H9 (cell line): Measurements from ENCODE around the gene WDR48. TPM values are rescaled to one million over a fixed set of nuclear protein-coding genes. Genes with fewer than 3 reads are reported as not detected.

Source experiments
- DNase-seq: peaks from one replicate; pipeline ENCODE4 v3.0.0-alpha.2; 2017
- H2AFZ ChIP-seq: one replicate; pipeline ENCODE4 v1.6.1; 2013; ENCODE audit warnings: mild to moderate bottlenecking, low read length, control low read depth, moderate library complexity
- H2AK5ac ChIP-seq: 2 replicates; pipeline ENCODE4 v1.6.1; 2013; ENCODE audit warnings: low read length, control low read depth, mixed read lengths; ENCODE audit not compliant: insufficient read length
- H2BK120ac ChIP-seq: one replicate; pipeline ENCODE4 v1.6.1; 2013; ENCODE audit warnings: low read depth, mild to moderate bottlenecking, low read length, control low read depth, inconsistent platforms; ENCODE audit not compliant: poor library complexity, severe bottlenecking
- H2BK12ac ChIP-seq: 2 replicates; pipeline ENCODE4 v1.6.1; 2013; ENCODE audit warnings: low read length, control low read depth, mixed read lengths, low read depth; ENCODE audit not compliant: insufficient read length
- H2BK15ac ChIP-seq: 2 replicates; pipeline ENCODE4 v1.6.1; 2013; ENCODE audit warnings: low read depth, low read length, control low read depth
- H2BK20ac ChIP-seq: one replicate; pipeline ENCODE4 v1.6.1; 2013; ENCODE audit warnings: low read depth, mild to moderate bottlenecking, low read length, control low read depth, inconsistent platforms; ENCODE audit not compliant: poor library complexity, severe bottlenecking
- H2BK5ac ChIP-seq: 2 replicates; pipeline ENCODE4 v1.6.1; 2013; ENCODE audit warnings: low read length, control low read depth, mixed read lengths; ENCODE audit not compliant: insufficient read length
- H3K14ac ChIP-seq: 2 replicates; pipeline ENCODE4 v1.6.1; 2013; ENCODE audit warnings: low read length, control low read depth; ENCODE audit not compliant: insufficient read depth
- H3K18ac ChIP-seq: 2 replicates; pipeline ENCODE4 v1.6.1; 2013; ENCODE audit warnings: low read depth, mild to moderate bottlenecking, mixed read lengths, low read length, control low read depth; ENCODE audit not compliant: insufficient read length
- H3K23ac ChIP-seq: 2 replicates; pipeline ENCODE4 v1.6.1; 2013; ENCODE audit warnings: low read length, control low read depth, mixed read lengths, low read depth; ENCODE audit not compliant: insufficient read length
- H3K23me2 ChIP-seq: 2 replicates; pipeline ENCODE4 v1.6.1; 2013; ENCODE audit warnings: low read depth, mild to moderate bottlenecking, mixed read lengths, low read length, control low read depth; ENCODE audit not compliant: insufficient read length, poor library complexity, severe bottlenecking
- H3K27ac ChIP-seq: 2 replicates; pipeline ENCODE4 v1.5.1; 2013; ENCODE audit warnings: low read length, control low read depth, mixed read lengths, low read depth; ENCODE audit not compliant: insufficient read length
- H3K27me3 ChIP-seq: 2 replicates; pipeline ENCODE4 v1.6.1; 2013; ENCODE audit warnings: low read length, control low read depth, inconsistent platforms; ENCODE audit not compliant: insufficient read depth
- H3K4ac ChIP-seq: 2 replicates; pipeline ENCODE4 v1.6.1; 2013; ENCODE audit warnings: low read depth, mild to moderate bottlenecking, control low read depth, inconsistent platforms, low read length, moderate library complexity
- H3K4me1 ChIP-seq: 2 replicates; pipeline ENCODE4 v1.6.1; 2013; ENCODE audit warnings: low read length, control low read depth, inconsistent platforms; ENCODE audit not compliant: insufficient read depth
- H3K4me2 ChIP-seq: 2 replicates; pipeline ENCODE4 v1.6.1; 2013; ENCODE audit warnings: low read length, control low read depth, mixed read lengths; ENCODE audit not compliant: insufficient read length, insufficient read depth
- H3K56ac ChIP-seq: 2 replicates; pipeline ENCODE4 v1.6.1; 2013; ENCODE audit warnings: low read depth, mild to moderate bottlenecking, mixed read lengths, low read length, control low read depth; ENCODE audit not compliant: insufficient read length
- H3K79me1 ChIP-seq: 2 replicates; pipeline ENCODE4 v1.6.1; 2013; ENCODE audit warnings: low read depth, mild to moderate bottlenecking, moderate library complexity, low read length, control low read depth, inconsistent platforms; ENCODE audit not compliant: insufficient read depth, poor library complexity, severe bottlenecking
- H3K79me2 ChIP-seq: 2 replicates; pipeline ENCODE4 v1.6.1; 2013; ENCODE audit warnings: low read length, control low read depth, inconsistent platforms; ENCODE audit not compliant: insufficient read depth
- H3K9ac ChIP-seq: 2 replicates; pipeline ENCODE4 v1.6.1; 2013; ENCODE audit warnings: low read length, control low read depth, mixed read lengths; ENCODE audit not compliant: insufficient read length; ENCODE audit errors: extremely low read depth
- H3K9me3 ChIP-seq: one replicate; pipeline ENCODE4 v1.6.1; 2013; ENCODE audit warnings: low read depth, low read length, inconsistent platforms; ENCODE audit not compliant: control insufficient read depth
- H3T11ph ChIP-seq: one replicate; pipeline ENCODE4 v1.6.1; 2013; ENCODE audit warnings: mild to moderate bottlenecking, low read length, control low read depth, inconsistent platforms
- H4K20me1 ChIP-seq: one replicate; pipeline ENCODE4 v1.6.1; 2013; ENCODE audit not compliant: control insufficient read depth, insufficient read length, insufficient read depth
- H4K5ac ChIP-seq: 2 replicates; pipeline ENCODE4 v1.6.1; 2013; ENCODE audit warnings: low read depth, mild to moderate bottlenecking, mixed read lengths, low read length, control low read depth; ENCODE audit not compliant: insufficient read length
- H4K8ac ChIP-seq: replicated peaks from 2 replicates; pipeline ENCODE4 v1.6.1; 2013; ENCODE audit warnings: low read length, control low read depth, mixed read lengths, low read depth; ENCODE audit not compliant: insufficient read length
- H4K91ac ChIP-seq: 2 replicates; pipeline ENCODE4 v1.6.1; 2013; ENCODE audit warnings: low read depth, mild to moderate bottlenecking, moderate library complexity, mixed read lengths, low read length, control low read depth; ENCODE audit not compliant: insufficient read length
- H3K27ac Mint-ChIP-seq, 3 experiments: 2 replicates in 2 of 3; 3 replicates in 1 of 3; pipeline ENCODE4 v1.8.0; 2020 to 2021; ENCODE audit warnings: mixed read lengths in 3 of 3, mild to moderate bottlenecking in 1 of 3, moderate library complexity in 1 of 3
- H3K27me3 Mint-ChIP-seq: 2 replicates; pipeline ENCODE4 v1.8.0; 2021; ENCODE audit warnings: low read depth, mild to moderate bottlenecking, moderate library complexity, mixed read lengths
- H3K36me3 Mint-ChIP-seq, 3 experiments: 2 replicates in 2 of 3; 3 replicates in 1 of 3; pipeline ENCODE4 v1.8.0; 2020 to 2021; ENCODE audit warnings: low read depth in 3 of 3, mixed read lengths in 3 of 3; ENCODE audit not compliant: insufficient read depth in 1 of 3
- H3K4me1 Mint-ChIP-seq, 2 experiments: 2 replicates each; pipeline ENCODE4 v1.8.0; 2020; ENCODE audit warnings: mixed read lengths in 2 of 2
- H3K4me3 Mint-ChIP-seq, 2 experiments: 2 replicates in 1 of 2; 3 replicates in 1 of 2; pipeline ENCODE4 v1.8.0; 2020 to 2021; ENCODE audit warnings: mild to moderate bottlenecking in 2 of 2, mixed read lengths in 2 of 2, moderate library complexity in 1 of 2
- H3K9me3 Mint-ChIP-seq, 2 experiments: 2 replicates in 1 of 2; 3 replicates in 1 of 2; pipeline ENCODE4 v1.8.0; 2020; ENCODE audit warnings: mild to moderate bottlenecking in 2 of 2, mixed read lengths in 2 of 2, moderate library complexity in 1 of 2
- CTCF ChIP-seq: fragments of 200-600 bp; sonication (generic); conservative IDR thresholded peaks from 3 replicates; pipeline ENCODE4 v1.8.0; 2021; ENCODE audit warnings: antibody characterized with exemption, mild to moderate bottlenecking
- WGBS: extraction: QIAGEN DNeasy Blood & Tissue Kit; methylation state at CpG from one replicate; pipeline ENCODE4 v1.1.7; 2013; ENCODE audit warnings: missing lambda C conversion rate, low lambda C conversion rate, mixed read lengths; ENCODE audit not compliant: insufficient read length; ENCODE audit errors: extremely low coverage; 5-methylcytosine and 5-hydroxymethylcytosine counted together
- total RNA-seq: library from RNA; stranded (reverse); gene quantifications from 2 replicates; pipeline ENCODE4 v1.2.1, GENCODE V29; 2021

The WDR48 gene
- total RNA-seq, 1 experiment from 2014 or later: 52.7 TPM

GRCh38 chr3:39133093-39133490 lies 81.3 kb downstream of the WDR48 start:
- no peak for DNase-seq
- no peaks in the 10 kb centered on the region for H3K23me2 ChIP-seq
- H3K4me1 ChIP-seq: no peaks in the 10 kb centered on the region
- H3K27me3 ChIP-seq: no peaks in the 10 kb centered on the region
- H3K9ac ChIP-seq: no peak overlapping the region
- no peak overlapping the region for H3K14ac ChIP-seq
- Mint-ChIP-seq H3K4me3 (no peak overlapping the region), H3K36me3 (no peaks in the 10 kb centered on the region), H3K9me3 (no peaks in the 10 kb centered on the region), H3K27me3 (no peaks in the 10 kb centered on the region), H3K27ac (no peak overlapping the region), H3K4me1 (peaks cover 2 to 5% of the 10 kb centered on the region in 2 experiments; a peak in 1 of 4 replicates)
- H3K79me1 ChIP-seq: no peaks in the 10 kb centered on the region
- H4K91ac ChIP-seq: no peak overlapping the region
- no peak overlapping the region for H2BK120ac ChIP-seq
- no peak overlapping the region for H4K8ac ChIP-seq
- H3K18ac ChIP-seq: no peak overlapping the region
- no peak overlapping the region for H3T11ph ChIP-seq
- WGBS: no CpG with 5 or more reads among the region's 1 CpG
- no peak overlapping the region for H3K27ac ChIP-seq
- H2AFZ ChIP-seq: no peak overlapping the region
- H3K79me2 ChIP-seq: no peaks in the 10 kb centered on the region
- no peak overlapping the region for H3K23ac ChIP-seq
- no peak overlapping the region for H2BK15ac ChIP-seq
- H4K5ac ChIP-seq: no peak overlapping the region
- H2AK5ac ChIP-seq: no peak overlapping the region
- H3K56ac ChIP-seq: no peak overlapping the region
- H2BK12ac ChIP-seq: no peak overlapping the region
- no peaks in the 10 kb centered on the region for H4K20me1 ChIP-seq
- TF ChIP-seq CTCF: no peak
- no peaks in the 10 kb centered on the region for H3K9me3 ChIP-seq
- H3K4ac ChIP-seq: no peak overlapping the region
- no peak overlapping the region for H2BK20ac ChIP-seq
- no peak overlapping the region for H3K4me2 ChIP-seq
- H2BK5ac ChIP-seq: no peak overlapping the region
